GM12878 (cell line): ENCODE results near the gene CCR2.
A peak's percentile ranks its signal among the peaks of the same experiment; 100 is the strongest.

Source experiments
- EZH2 ChIP-seq: IDR thresholded peaks from 2 replicates; pipeline ENCODE4 v1.6.1; 2012; ENCODE audit warnings: low read depth, mild to moderate bottlenecking, control low read depth, inconsistent platforms, low read length, borderline replicate concordance; ENCODE audit not compliant: control insufficient read depth
- MXI1 ChIP-seq: fragments of 150-350 bp; IDR thresholded peaks from 2 replicates; pipeline ENCODE4 v1.6.1; 2011; ENCODE audit warnings: low read depth, mild to moderate bottlenecking, inconsistent platforms, low read length, improper control_type of control experiment
- NFXL1 ChIP-seq: fragments of 450-650 bp; IDR thresholded peaks from 2 replicates; pipeline ENCODE4 v1.6.1; 2017; ENCODE audit warnings: antibody characterized with exemption, mild to moderate bottlenecking, borderline replicate concordance
- POLR2A ChIP-seq: IDR thresholded peaks from 2 replicates; pipeline ENCODE4 v1.6.1; 2011; ENCODE audit warnings: low read depth, mild to moderate bottlenecking, low read length
- RCOR1 ChIP-seq: conservative IDR thresholded peaks from 2 replicates; pipeline ENCODE4 v1.6.1; 2012; ENCODE audit warnings: low read depth, low read length, improper control_type of control experiment
- ZNF622 ChIP-seq: fragments of 450-650 bp; IDR thresholded peaks from 2 replicates; pipeline ENCODE4 v1.6.1; 2017; ENCODE audit warnings: mild to moderate bottlenecking, inconsistent platforms
- TF ChIP-seq, protein P1 (sequence below): IDR thresholded peaks from 2 replicates; pipeline ENCODE4 v1.6.1; 2011; ENCODE audit warnings: mild to moderate bottlenecking, low read depth, low read length, moderate library complexity; ENCODE audit not compliant: insufficient replicate concordance
- TF ChIP-seq, protein P2 (sequence below), 3 experiments: IDR thresholded peaks in 2 of 3; conservative IDR thresholded peaks in 1 of 3; 2 replicates each; pipeline ENCODE4 v1.5.1; 2011; ENCODE audit warnings: low read depth in 3 of 3, low read length in 3 of 3, mild to moderate bottlenecking in 3 of 3, control low read depth in 2 of 3, moderate library complexity in 2 of 3, inconsistent platforms in 1 of 3, mixed read lengths in 1 of 3; ENCODE audit not compliant: control insufficient read depth in 2 of 3, insufficient read depth in 1 of 3; ENCODE audit errors: extremely low read depth in 1 of 3
- TF ChIP-seq, protein P3 (sequence below): fragments of 450-650 bp; IDR thresholded peaks from 2 replicates; pipeline ENCODE4 v1.6.1; 2017; ENCODE audit warnings: mild to moderate bottlenecking, moderate library complexity

DNA sequence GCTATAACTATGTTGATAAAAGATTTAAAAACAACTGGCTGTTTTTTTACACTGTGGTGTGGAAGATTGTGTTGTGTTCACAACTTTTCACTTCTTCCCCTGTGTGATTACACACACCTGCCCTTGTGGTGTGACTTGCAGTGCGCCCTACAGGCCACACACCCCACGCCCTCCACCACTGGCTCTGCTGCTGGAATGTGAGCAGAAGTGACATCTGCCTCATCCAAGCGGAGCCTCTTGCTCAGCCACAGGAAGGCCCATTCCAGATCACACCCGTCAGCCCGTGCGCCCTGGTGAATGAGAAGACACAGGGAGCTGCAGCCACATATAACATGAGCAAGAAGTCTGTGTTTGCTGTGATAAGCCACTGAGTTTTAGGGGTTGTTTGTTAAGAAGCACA lies 7.0 kb downstream of the CCR2 start:
- TF ChIP-seq, protein P1, sequence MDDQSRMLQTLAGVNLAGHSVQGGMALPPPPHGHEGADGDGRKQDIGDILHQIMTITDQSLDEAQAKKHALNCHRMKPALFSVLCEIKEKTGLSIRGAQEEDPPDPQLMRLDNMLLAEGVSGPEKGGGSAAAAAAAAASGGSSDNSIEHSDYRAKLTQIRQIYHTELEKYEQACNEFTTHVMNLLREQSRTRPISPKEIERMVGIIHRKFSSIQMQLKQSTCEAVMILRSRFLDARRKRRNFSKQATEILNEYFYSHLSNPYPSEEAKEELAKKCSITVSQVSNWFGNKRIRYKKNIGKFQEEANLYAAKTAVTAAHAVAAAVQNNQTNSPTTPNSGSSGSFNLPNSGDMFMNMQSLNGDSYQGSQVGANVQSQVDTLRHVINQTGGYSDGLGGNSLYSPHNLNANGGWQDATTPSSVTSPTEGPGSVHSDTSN = no peak
- TF ChIP-seq, protein P2, sequence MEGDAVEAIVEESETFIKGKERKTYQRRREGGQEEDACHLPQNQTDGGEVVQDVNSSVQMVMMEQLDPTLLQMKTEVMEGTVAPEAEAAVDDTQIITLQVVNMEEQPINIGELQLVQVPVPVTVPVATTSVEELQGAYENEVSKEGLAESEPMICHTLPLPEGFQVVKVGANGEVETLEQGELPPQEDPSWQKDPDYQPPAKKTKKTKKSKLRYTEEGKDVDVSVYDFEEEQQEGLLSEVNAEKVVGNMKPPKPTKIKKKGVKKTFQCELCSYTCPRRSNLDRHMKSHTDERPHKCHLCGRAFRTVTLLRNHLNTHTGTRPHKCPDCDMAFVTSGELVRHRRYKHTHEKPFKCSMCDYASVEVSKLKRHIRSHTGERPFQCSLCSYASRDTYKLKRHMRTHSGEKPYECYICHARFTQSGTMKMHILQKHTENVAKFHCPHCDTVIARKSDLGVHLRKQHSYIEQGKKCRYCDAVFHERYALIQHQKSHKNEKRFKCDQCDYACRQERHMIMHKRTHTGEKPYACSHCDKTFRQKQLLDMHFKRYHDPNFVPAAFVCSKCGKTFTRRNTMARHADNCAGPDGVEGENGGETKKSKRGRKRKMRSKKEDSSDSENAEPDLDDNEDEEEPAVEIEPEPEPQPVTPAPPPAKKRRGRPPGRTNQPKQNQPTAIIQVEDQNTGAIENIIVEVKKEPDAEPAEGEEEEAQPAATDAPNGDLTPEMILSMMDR (IDR thresholded peaks at IDR 0.05 in 2 of 3, conservative IDR thresholded peaks at IDR 0.05 in 1 of 3; ENCODE audit: control insufficient read depth in 2 of 3, extremely low read depth in 1 of 3, insufficient read depth in 1 of 3, low read depth in 3 of 3, low read length in 3 of 3) = 0 out of 6 replicates have a peak, but pooled peaks of 1 of the 3 experiments have one; percentile 10
- no peak for TF ChIP-seq POLR2A
- TF ChIP-seq RCOR1 = no peak
- TF ChIP-seq, protein P3, sequence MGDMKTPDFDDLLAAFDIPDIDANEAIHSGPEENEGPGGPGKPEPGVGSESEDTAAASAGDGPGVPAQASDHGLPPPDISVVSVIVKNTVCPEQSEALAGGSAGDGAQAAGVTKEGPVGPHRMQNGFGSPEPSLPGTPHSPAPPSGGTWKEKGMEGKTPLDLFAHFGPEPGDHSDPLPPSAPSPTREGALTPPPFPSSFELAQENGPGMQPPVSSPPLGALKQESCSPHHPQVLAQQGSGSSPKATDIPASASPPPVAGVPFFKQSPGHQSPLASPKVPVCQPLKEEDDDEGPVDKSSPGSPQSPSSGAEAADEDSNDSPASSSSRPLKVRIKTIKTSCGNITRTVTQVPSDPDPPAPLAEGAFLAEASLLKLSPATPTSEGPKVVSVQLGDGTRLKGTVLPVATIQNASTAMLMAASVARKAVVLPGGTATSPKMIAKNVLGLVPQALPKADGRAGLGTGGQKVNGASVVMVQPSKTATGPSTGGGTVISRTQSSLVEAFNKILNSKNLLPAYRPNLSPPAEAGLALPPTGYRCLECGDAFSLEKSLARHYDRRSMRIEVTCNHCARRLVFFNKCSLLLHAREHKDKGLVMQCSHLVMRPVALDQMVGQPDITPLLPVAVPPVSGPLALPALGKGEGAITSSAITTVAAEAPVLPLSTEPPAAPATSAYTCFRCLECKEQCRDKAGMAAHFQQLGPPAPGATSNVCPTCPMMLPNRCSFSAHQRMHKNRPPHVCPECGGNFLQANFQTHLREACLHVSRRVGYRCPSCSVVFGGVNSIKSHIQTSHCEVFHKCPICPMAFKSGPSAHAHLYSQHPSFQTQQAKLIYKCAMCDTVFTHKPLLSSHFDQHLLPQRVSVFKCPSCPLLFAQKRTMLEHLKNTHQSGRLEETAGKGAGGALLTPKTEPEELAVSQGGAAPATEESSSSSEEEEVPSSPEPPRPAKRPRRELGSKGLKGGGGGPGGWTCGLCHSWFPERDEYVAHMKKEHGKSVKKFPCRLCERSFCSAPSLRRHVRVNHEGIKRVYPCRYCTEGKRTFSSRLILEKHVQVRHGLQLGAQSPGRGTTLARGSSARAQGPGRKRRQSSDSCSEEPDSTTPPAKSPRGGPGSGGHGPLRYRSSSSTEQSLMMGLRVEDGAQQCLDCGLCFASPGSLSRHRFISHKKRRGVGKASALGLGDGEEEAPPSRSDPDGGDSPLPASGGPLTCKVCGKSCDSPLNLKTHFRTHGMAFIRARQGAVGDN = no peak
- no peak for TF ChIP-seq MXI1
- no peak for TF ChIP-seq NFXL1
- TF ChIP-seq ZNF622 = no peak
- TF ChIP-seq EZH2 = no peak
